CD4-positive, alpha-beta T cell treated with Interleukin-21 for 1 hour (primary cell): ENCODE data around the gene KRTAP4-6.
"Not testable (repeated sequence)": the region's sequence is repeated elsewhere in the genome, so short reads cannot be mapped to it uniquely, and the experiment has no call there.

Experiments
- DNase-seq: peaks from one replicate; pipeline ENCODE4 v3.0.0-alpha.2; 2020

Gene KRTAP4-6

DNA sequence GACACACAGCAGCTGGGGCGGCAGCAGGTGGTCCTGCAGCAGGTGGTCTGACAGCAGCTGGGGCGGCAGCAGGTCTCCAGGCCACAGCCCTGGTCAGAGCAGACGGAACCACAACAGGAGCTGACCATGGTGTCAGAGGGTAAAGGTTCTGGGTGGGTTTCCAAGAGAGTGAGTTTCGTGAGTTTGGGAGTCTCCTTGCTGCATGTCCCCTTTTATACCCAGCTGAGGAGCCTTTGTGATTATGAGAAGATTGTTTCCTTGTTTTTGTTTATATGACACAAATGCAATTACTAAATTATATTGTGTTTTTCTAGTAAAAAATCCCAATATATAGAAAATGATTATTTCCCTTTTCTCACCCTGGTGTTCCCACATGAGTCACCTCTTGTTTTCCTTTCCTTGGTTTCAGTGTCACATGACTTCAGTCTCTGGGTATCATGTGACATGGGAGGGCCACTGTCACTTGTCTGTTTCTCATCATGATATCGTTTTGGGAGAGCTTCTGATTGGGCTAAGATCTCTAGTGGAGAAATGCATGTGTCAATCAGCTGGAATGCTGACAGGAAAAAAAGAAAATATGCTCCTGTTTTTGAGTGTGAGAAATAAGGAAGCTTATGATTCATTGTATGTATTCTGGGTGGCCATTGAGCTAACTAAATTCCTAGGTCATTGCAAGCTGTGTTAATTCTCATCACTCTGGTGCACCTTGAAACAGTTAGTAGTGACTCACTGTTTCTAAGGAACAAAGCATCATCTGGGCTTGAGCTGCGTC, at the start of gene KRTAP4-6:
Gene KRTAP4-6, minus strand, starts transcription at position 185 of the 772 bp plus-strand sequence. Its CDS starts 57 bp downstream, at position 128.
- no peak for DNase-seq

GRCh38 chr17:41189837-41190318, 49.5 kb upstream of the KRTAP4-6 start, which contains the start of gene KRTAP9-1:
Gene KRTAP9-1, plus strand, starts transcription at chr17:41189887. Its CDS starts 0 bp downstream, at chr17:41189887.
- not testable (repeated sequence) for DNase-seq

DNA sequence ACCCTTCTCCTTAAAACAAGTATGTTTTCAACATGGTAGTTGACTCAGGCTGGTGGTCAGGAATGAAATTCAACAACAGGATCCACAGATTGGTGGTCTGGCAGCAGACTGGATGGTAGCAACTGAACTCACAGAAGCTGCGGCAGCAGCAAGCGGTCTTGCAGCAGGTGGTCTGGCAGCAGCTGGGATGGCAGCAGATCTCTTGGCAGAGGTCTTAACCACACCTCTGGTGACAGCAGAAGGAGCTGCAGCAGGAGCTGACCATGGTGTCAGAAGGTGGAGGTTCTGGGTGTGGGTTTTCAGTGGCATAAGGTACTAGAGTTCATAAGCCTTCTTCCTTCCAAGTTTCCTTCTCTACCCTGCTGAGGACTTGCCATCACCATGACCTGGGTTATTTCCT, 46.5 kb upstream of the KRTAP4-6 start:
- no peak for DNase-seq

DNA sequence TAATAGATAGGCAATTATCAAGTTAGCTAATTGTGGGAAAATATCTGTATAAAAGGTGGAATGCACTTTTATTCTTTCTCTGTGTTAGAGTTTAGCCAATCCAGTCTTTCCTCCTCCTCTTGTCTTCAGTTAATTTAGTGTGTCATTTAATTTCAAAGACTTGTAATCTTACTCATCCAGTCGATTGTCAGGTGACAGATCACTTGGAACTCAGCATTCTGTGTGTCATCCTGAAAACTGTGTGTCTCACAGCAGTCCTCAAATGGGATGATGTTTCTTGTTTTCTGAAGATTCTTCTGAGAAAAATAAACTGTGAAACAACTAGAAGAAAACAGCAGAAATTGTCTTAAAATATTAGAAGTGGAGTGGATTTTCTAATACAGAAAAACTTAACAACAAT, 44.7 kb upstream of the KRTAP4-6 start:
- no peak for DNase-seq

DNA sequence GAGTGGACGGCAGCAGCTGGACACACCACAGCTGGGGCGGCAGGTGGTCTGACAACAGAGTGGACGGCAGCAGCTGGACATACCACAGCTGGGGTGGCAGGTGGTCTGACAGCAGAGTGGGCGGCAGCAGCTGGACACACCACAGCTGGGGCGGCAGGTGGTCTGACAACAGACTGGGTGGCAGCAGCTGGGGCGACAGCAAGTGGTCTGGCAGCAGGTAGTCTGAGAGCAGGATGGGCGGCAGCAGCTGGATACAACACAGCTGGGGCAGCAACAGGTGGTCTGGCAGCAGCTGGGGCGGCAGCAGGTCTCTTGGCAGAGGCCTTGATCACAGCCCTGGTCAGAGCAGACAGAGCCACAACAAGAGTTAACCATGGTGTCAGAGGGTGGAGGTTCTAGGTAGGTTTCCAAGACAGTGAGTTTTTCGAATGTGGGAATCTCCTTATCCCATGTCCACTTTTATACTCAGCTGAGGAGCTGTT, 44.2 kb upstream of the KRTAP4-6 start, which contains the start of gene KRTAP4-1:
Gene KRTAP4-1, minus strand, starts transcription at position 432 of the 482 bp plus-strand sequence. Its CDS starts 57 bp downstream, at position 375.
- no peak for DNase-seq

GRCh38 chr17:41178843-41179616, 38.7 kb upstream of the KRTAP4-6 start:
- no peak for DNase-seq

GRCh38 chr17:41178341-41178740, 38.0 kb upstream of the KRTAP4-6 start:
- DNase-seq, result no peak

DNA sequence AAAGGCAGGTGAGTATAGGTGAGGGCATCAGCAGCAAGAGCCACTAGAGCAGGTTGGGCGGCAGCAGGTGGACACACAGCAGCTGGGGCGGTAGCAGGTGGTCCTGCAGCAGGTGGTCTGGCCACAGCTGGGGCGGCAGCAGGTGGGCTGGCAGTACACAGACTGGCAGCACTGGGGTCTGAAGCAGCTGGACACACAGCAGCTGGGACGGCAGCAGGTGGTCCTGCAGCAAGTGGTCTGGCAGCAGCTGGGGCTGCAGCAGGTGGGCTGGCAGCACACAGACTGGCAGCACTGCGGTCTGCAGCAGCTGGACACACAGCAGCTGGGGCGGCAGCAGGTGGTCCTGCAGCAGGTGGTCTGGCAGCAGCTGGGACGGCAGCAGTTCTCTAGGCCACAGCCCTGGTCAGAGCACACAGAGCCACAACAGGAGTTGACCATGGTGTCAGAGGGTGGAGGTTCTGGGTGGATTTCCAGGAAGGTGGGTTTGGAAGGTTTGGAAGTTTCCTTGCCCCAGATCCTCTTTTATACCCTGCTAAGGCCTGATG, 37.5 kb upstream of the KRTAP4-6 start, which contains the start of gene KRTAP4-2:
Gene KRTAP4-2, minus strand, starts transcription at position 495 of the 545 bp plus-strand sequence. Its CDS starts 57 bp downstream, at position 438.
- no peak for DNase-seq

- no peak for DNase-seq
Observed at GRCh38 chr17:41176744-41177387, 36.5 kb upstream of the KRTAP4-6 start.

DNA sequence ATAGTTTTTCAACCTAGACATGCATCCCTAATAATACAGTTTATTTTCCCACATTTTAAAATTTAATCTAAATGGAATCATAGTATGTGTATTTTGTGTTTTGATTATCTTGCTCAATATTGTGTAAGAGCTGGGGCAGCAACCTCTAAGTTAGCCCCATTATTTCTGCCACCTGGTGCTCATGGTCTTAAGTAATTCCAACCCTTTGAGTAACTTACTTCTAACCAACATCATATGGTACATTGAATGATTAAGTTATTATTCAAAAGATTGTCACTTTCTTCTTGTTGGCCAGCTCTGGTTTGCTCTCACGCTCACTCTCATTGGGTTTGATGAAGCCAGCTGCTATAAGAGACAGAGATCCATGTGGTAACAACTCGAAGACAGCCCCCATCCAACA, 31.5 kb upstream of the KRTAP4-6 start:
- no peak for DNase-seq

GRCh38 chr17:41168121-41168520, 27.8 kb upstream of the KRTAP4-6 start, which contains the start of gene KRTAP4-3:
Gene KRTAP4-3, minus strand, starts transcription at chr17:41168221. Its CDS starts 49 bp downstream, at chr17:41168172.
- no peak for DNase-seq

- no peak for DNase-seq
Observed at GRCh38 chr17:41167561-41167960, 27.2 kb upstream of the KRTAP4-6 start.

DNA sequence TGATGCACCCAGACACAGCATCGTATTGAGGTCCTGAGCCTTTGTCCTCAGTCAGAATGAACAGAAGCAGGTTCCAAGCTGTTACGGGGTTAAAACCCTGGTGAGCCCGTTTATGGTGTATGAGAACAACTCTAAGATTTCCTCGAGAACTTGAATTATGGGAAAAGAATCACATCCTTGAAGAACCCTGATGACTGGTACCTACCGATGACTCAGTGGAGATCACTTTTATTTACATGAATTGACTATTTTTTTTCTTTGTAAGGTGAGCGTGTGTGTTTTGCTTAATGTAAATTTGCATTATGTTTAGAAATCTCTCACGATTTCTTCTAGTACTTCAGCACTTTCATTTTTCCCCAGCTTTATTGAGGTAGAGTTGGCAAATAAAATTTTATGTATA, 23.5 kb upstream of the KRTAP4-6 start:
- DNase-seq, result no peak

- DNase-seq, result no peak
Observed at GRCh38 chr17:41160648-41161047, 20.3 kb upstream of the KRTAP4-6 start, which contains the start of gene KRTAP4-4. Gene KRTAP4-4, minus strand, starts transcription at chr17:41160748. Its CDS starts 57 bp downstream, at chr17:41160691.

DNA sequence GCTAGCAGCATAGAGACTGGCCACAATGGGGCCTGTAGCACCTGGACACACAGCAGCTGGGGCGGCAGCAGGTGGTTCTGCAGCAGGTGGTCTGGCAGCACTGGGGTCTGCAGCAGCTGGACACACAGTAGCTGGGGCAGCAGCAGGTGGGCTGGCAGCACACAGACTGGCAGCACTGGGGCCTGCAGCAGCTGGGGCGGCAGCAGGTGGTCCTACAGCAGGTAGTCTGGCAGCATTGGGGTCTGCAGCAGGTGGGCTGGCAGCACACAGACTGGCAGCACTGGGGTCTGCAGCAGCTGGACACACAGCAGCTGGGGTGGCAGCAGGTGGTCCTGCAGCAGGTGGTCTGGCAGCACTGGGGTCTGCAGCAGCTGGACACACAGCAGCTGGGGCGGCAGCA, 19.8 kb upstream of the KRTAP4-6 start:
- not testable (repeated sequence) for DNase-seq

- no peak for DNase-seq
Observed at GRCh38 chr17:41153856-41154255, 13.5 kb upstream of the KRTAP4-6 start.

GRCh38 chr17:41151525-41151924, 11.2 kb upstream of the KRTAP4-6 start:
- DNase-seq, result no peak

DNA sequence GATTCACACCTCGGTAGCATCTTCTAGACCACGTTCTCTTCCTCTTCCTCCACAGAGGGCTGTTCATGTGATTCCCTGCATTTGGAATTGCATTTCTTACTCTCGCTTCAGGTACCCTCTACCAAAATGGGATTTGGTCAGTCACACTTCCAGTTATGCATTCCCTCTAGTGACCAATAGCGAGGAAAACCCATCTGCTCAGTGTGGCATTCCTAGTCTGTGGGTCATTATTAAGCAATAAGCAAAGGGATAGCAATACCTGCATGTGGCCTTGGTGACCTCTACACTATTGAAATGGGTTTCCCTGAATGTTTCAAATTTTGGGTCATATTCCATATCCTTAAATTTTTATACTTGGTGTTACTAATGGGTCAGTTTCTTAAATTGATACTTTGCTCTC, 9.7 kb upstream of the KRTAP4-6 start:
- DNase-seq, result no peak

GRCh38 chr17:41149652-41149985, 9.3 kb upstream of the KRTAP4-6 start, which contains the start of gene KRTAP4-5:
Gene KRTAP4-5, minus strand, starts transcription at chr17:41149825. Its CDS starts 58 bp downstream, at chr17:41149767.
- DNase-seq, result no peak

DNA sequence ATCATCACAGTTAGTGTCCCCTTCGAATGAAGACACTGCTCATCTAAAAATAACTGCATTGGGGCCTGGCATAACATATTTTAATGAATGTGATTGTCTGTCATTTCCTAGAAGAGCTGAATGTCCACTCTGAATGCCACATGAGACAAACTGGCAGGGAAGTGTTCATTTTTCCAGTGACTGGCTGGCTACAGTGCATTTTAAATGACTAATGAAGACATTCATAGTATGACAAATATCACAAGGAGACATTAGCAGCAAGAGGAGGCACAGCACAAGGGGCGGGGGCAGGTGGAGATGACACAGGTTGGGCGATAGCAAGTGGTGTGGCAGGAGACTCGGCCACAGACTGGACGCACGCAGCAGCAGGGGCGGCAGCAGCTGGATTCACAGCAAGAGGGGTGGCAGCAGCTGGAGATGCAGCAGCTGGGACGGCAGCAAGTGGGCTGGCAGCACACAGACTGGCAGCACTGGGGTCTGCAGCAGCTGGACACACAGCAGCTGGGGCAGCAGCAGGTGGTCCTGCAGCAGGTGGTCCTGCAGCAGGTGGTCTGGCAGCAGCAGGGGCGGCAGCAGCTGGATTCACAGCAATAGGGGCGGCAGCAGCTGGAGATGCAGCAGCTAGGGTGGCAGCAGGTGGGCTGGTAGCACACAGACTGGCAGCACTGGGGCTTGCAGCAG, 8.8 kb upstream of the KRTAP4-6 start:
- not testable (repeated sequence) for DNase-seq

DNA sequence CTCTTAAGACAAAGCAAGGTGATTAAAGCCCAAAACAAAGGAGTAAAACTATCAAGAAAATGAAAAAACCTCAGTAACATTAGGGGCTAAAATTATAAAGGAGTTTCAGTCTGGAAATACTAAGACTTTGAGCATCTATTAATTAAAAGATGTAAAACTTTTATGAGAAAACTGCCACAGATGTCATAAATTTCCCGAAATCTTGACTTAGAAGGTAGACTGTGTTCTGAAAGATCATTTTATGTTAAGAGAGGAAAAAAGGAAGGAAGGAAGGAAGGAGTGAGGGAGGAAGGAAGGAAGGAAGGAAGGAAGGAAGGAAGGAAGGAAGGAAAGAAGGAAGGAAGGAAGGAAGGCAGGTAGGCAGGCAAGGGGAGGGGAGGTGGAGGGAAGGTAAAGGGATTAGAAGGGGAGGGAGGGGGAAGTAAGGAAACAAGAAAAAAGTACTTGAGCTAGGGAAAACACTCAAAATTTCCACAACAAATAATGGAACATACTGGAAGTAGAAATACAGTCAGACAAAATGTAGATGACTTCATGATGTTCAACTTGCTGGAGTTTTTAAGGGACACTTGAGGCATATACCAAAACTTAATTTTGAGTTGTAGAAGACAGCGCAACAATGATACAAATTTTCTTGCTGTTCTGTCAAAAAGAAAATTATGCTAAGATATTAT, 7.3 kb upstream of the KRTAP4-6 start:
- no peak for DNase-seq
